Right lobe of liver (tissue), 4 donors: ENCODE results near the gene ACTG2.

Source experiments
- POLR2A ChIP-seq: fragments of 450-650 bp; IDR thresholded peaks from one replicate; pipeline ENCODE4 v1.6.1; 2017; ENCODE audit warnings: antibody characterized with exemption, mild to moderate bottlenecking
- TF ChIP-seq, protein P1 (sequence below), 4 donors: fragments of 200-600 bp in 3 of 4; fragments of 450-650 bp in 1 of 4; IDR thresholded peaks; one replicate each; pipeline versions ENCODE4 v1.5.1 to v1.8.0; 2016 to 2022; ENCODE audit warnings: antibody characterized with exemption in 4 of 4, mild to moderate bottlenecking in 2 of 4
- donor health status: DM: no; HTN: no; CAD: no.
- donor health status: DM: no; HTN: no; CAD: no.
- donor health status: DM: no; HTN: yes; CAD: no.

DNA sequence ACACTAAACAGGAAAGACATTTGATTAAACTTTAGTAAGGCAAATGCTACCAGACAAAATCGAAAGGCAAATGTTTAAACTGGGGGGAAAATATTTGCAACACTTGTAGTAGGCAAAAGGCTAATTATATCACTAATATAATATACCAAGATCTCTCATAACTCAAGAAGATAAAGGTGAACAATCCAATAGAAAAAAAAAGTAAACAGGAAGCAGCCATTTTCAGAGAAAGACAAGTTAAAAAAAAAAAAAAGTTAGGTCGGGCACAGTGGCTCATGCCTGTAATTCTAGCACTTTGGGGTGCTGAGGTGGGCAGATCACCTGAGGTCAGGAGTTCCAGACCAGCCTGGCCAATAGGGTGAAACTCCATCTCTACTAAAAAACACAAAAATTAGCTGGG, 4.4 kb upstream of the ACTG2 start:
- TF ChIP-seq, protein P1, sequence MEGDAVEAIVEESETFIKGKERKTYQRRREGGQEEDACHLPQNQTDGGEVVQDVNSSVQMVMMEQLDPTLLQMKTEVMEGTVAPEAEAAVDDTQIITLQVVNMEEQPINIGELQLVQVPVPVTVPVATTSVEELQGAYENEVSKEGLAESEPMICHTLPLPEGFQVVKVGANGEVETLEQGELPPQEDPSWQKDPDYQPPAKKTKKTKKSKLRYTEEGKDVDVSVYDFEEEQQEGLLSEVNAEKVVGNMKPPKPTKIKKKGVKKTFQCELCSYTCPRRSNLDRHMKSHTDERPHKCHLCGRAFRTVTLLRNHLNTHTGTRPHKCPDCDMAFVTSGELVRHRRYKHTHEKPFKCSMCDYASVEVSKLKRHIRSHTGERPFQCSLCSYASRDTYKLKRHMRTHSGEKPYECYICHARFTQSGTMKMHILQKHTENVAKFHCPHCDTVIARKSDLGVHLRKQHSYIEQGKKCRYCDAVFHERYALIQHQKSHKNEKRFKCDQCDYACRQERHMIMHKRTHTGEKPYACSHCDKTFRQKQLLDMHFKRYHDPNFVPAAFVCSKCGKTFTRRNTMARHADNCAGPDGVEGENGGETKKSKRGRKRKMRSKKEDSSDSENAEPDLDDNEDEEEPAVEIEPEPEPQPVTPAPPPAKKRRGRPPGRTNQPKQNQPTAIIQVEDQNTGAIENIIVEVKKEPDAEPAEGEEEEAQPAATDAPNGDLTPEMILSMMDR (IDR thresholded peaks at IDR 0.05): no peak
- TF ChIP-seq POLR2A: no peak
